GM18858 (cell line): ENCODE measurements around the gene CD69.
A peak's percentile ranks its signal among the peaks of the same experiment; 100 is the strongest.
"Not testable (repeated sequence)": the region's sequence is repeated elsewhere in the genome, so short reads cannot be mapped to it uniquely, and the experiment has no call there.

Experiments used
- ATAC-seq: cut with Tn5 transposase; IDR thresholded peaks from one replicate; pipeline ENCODE4 v1.9.1; 2021; ENCODE audit not compliant: unreplicated experiment

The CD69 gene

GRCh38 chr12:9751204-9752144 lies 9.2 kb downstream of the CD69 start:
- ATAC-seq: no peak

- ATAC-seq: no peak
Observed at GRCh38 chr12:9750276-9751203, 10.2 kb downstream of the CD69 start.

DNA sequence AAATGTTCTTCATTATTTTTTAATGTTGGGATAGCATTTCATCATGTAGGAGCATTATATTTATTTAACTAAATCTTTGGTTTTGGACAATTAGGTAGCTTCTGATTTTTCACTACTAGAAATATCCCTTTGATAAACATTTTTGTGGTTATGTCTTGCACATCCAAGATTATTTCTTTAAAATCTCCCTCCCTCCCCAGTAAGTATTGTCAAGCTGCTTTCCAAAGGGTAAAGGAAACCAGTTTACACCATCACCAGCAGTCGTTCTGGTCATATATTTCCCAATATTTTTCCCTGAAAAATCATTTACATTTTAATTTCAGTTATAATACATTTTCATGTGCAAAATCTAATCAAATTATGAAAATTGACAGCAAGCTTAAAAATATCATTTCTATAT lies 11.1 kb downstream of the CD69 start:
- no peak for ATAC-seq

DNA sequence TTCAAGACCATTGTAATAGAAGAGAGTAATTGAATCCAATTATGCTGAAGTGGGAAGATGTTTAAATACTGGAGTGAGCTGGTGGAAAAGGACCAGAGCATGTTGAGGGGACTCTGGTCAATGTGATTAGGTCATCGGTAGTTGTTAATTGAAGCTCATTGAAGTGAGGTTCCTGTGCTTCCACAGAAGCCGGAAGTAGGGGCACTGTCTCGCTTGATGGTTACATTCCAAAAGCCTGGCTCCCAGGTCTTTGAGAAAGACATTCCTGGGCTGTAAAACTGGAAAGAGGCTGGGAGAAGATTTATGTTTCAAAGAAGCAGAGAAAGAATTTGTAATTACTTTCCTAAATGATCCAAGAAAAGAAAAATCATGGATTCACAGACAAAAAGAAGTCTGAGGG lies 15.5 kb downstream of the CD69 start:
- ATAC-seq: no peak

DNA sequence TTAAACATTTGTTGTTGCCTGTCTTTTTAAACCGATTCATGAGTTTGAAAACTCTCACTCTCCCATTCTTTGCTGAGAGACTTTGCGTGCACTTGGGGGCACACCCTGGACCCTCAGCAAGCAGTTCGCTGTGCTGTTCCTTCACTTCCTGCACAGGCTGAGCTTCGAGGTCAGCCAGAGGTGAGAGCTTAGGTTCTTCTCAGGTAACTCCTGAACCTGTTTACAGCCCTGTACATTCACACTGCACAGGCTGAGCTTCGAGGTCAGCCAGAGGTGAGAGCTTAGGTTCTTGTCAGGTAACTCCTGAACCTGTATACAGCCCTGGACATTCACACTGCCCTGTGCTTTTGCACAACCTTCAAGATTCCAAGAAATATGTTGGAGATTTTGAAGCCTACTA lies 18.0 kb downstream of the CD69 start:
- ATAC-seq: no peak

- peak; percentile 75 for ATAC-seq
Observed at GRCh38 chr12:9741726-9742125, 19.0 kb downstream of the CD69 start.

- ATAC-seq: no peak
Observed at GRCh38 chr12:9740106-9740750, 20.5 kb downstream of the CD69 start.

DNA sequence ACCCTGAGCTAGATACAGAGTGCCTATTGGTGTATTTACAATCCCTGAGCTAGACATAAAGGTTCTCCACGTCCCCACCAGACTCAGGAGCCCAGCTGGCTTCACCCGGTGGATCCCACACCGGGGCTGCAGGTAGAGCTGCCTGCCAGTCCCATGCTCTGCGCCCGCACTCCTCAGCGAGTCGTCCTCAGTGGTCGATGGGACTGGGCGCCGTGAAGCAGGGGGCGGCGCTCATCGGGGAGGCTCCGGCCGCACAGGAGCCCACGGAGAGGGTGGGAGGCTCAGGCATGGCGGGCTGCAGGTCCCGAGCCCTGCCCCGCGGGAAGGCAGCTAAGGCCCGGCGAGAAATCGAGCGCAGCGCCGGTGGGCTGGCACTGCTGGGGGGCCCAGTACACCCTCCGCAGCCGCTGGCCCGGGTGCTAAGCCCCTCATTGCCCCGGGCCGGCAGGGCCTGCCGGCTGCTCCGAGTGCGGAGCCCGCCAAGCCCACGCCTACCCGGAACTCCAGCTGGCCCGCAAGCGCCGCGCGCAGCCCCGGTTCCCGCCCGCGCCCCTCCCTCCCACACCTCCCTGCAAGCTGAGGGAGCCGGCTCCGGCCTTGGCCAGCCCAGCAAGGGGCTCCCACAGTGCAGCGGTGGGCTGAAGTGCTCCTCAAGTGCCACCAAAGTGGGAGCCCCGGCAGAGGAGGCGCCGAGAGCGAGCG lies 21.1 kb downstream of the CD69 start:
- ATAC-seq: not testable (repeated sequence)

GRCh38 chr12:9738905-9739304 lies 21.8 kb downstream of the CD69 start:
- ATAC-seq: not testable (repeated sequence)

DNA sequence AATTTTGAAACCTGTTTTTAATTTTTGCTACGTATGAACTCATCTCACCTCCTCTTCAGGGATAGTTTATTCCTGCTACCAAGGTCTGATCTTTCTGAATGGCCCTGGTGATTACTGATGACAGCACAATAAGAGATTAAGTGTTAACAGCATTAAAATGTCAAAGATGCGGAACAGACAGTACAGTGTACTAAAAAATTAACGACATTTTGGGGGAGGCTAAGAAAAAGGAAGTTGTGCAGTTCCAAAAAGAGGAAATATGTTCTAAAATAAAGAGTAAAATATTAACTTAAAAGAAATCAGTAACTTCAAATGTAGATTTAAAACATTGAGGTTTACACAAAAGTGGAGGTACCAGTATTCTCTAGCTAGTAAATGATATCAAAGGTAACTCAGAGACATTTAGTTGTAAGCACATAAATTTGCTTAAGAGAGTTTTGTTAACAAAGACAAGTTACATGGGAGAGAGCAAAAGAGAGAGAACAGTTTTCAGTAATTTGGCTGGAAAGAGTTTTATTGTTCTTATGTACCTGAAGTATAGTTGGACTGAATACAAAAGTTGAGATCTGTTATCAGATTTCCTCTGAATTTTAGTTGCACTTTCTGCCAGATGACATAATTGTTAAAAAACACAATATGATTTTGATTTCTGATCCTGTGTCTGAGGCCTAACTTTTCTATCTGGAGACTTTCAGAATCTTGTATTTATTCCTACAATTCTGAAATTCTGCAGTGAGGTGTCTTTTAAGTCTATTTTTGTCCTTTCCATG lies 23.6 kb downstream of the CD69 start:
- ATAC-seq: no peak

GRCh38 chr12:9735601-9736000 lies 25.1 kb downstream of the CD69 start:
- ATAC-seq: no peak

DNA sequence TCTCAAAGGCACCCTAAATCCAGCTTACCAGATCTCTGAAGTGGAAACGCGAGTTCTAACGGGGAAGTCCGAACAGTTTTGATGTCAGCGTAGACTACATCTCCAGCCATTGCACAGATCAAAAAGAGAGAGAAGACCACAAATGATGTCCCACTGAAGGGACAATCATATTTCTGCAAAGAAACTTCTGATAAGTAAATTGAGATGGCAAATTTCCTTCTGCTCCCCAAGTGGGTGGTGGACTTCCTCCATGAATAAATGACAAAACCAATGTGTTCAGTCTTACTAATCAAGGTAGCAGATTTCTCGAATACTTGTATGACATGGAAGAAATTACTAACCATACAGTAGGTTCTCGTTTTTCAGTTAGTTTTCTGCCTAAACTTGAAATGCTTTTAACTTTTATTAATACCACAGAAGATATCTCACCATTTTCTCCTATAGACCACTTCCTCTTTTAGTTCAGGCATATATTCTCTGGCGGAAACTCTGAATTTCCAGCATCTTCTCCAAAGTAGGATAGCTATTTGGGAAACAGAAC lies 27.7 kb downstream of the CD69 start, which contains the start of gene CLECL1:
TSS of gene CLECL1 (minus strand) at position 177 of the 541 bp plus-strand sequence.
- no peak for ATAC-seq

GRCh38 chr12:9731797-9732196 lies 28.9 kb downstream of the CD69 start:
- ATAC-seq: peak; percentile 32

- ATAC-seq: no peak
Observed at GRCh38 chr12:9731393-9731792, 29.3 kb downstream of the CD69 start.

- ATAC-seq: no peak
Observed at GRCh38 chr12:9730591-9730990, 30.1 kb downstream of the CD69 start.

DNA sequence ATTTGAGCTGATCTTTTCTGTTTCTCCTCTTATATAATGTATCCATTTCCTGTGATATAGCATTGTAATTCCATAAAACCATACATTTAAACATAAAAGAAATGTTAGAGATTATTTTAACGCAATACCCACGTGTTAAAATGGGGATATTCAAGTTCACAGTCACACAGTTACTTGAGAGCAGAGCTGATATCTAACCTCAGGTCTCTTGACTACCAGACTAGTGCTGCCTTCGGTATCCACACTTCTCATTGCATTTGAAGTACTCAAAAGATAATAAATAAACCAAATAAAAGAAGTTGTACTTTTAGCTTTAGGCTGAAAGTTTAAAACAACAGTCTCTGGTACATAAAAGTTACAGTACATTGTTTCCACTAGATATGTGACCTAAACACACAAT lies 30.7 kb downstream of the CD69 start:
- ATAC-seq: no peak

DNA sequence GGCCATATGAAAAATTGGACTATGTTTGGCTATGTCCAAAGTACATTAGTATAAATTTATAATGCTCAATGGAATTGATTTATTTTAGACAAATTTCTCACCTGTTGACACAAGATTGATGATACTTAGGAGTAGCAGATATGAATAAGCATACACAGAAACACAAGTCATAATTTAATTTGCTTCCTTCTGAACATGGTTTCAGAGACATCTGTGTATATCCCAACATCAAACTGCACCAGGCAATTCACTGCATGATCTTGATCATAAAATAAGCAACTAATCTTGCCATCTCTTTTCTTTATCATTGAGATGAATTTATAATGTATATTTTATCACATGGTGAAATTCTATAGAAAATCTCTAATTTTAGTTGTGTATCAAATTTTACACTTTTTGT lies 31.6 kb downstream of the CD69 start:
- no peak for ATAC-seq

DNA sequence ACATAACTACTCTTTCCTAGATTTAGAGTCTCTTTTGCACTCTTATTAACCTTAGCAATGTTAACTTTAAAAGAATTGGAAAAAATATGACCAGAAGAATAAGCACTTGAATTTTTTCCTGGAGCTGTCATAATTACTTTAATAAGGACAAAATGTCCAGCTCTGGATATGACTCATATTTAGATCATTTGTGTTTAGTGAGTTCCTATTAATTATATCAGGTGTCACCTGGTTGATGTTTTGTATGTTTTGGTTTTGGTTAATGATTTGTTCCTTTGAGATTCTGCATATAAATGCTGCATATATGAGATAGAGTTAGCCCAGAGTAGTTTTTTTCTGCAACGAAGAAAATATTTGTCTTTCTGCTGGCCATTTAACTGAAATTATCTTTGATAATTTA lies 32.9 kb downstream of the CD69 start:
- ATAC-seq: no peak

- no peak for ATAC-seq
Observed at GRCh38 chr12:9725213-9725870, 35.4 kb downstream of the CD69 start.
